ENCODE data around the gene TNFRSF13B. TPM values are rescaled to one million over a fixed set of nuclear protein-coding genes. Genes with fewer than 3 reads are reported as not detected.

TNFRSF13B gene
- total RNA-seq, 1 experiment from 2014 or later, result 0.28 TPM

DNA sequence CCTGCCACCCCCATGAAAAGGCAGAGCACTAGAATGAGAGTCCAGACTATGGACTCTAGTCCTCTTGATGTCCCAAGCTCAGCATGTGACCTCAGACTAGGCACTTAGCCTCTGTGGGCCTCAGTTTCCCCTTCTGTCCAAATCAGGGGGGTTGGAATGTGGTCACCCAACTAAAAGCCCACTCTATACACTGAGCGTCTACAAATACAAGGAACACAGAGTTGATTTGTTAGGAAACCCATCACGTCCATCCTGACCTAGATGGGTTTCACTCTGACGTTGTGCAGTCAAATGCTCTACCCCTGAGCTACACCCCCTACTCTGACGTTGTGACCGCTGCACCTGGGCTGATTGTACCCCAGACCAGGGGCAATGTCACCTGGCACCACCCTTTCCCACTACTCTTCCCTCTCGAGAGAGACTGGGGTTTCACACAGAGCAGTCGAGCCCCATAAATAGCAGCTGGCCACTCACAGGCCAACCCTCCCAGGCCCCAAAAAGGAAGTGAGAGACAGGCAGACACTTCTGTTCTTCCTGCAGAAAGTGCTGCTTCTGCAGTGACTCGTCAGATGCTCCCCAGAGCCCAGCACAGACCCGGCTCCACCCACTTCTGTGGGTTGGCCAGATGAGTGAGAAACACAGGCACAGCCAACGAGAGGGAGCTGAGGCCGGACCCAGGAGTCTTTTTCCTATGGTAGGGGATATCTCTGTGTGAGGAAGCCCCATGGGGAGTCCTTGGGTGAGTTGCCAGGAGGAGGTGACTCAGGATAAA, 16.1 kb upstream of the TNFRSF13B start:
- Histone ChIP-seq H2BK5ac (ENCODE audit: insufficient read length, low read length) (no peak overlapping the region), H4K20me1 (ENCODE audit: control insufficient read depth, insufficient read depth, insufficient read length) (no peaks in the 10 kb centered on the region), H3K9ac (ENCODE audit: extremely low read depth, insufficient read length, low read length) (no peak overlapping the region), H3K4ac (ENCODE audit: low read depth, low read length) (no peak overlapping the region), H2BK120ac (ENCODE audit: low read depth, low read length, poor library complexity, severe bottlenecking) (no peak overlapping the region), H3K9me3 (ENCODE audit: control insufficient read depth, low read depth, low read length) (no peaks in the 10 kb centered on the region), H3K56ac (ENCODE audit: insufficient read length, low read depth, low read length) (no peak overlapping the region), H3K79me2 (ENCODE audit: insufficient read depth, low read length) (no peaks in the 10 kb centered on the region), H2BK15ac (ENCODE audit: low read depth, low read length) (no peak overlapping the region), H3K27ac (ENCODE audit: insufficient read length, low read depth, low read length) (no peak overlapping the region), H3K14ac (ENCODE audit: insufficient read depth, low read length) (no peak overlapping the region), H3T11ph (ENCODE audit: low read length) (no peak overlapping the region), H4K8ac (replicated peaks; ENCODE audit: insufficient read length, low read depth, low read length) (no peak overlapping the region), H3K27me3 (ENCODE audit: insufficient read depth, low read length) (no peaks in the 10 kb centered on the region), H4K91ac (ENCODE audit: insufficient read length, low read depth, low read length) (no peak overlapping the region), H3K23me2 (ENCODE audit: insufficient read length, low read depth, low read length, poor library complexity, severe bottlenecking) (no peaks in the 10 kb centered on the region), H2BK20ac (ENCODE audit: low read depth, low read length, poor library complexity, severe bottlenecking) (no peak overlapping the region), H3K23ac (ENCODE audit: insufficient read length, low read depth, low read length) (no peak overlapping the region), H2BK12ac (ENCODE audit: insufficient read length, low read depth, low read length) (no peak overlapping the region), H3K18ac (ENCODE audit: insufficient read length, low read depth, low read length) (no peak overlapping the region), H2AK5ac (ENCODE audit: insufficient read length, low read length) (no peak overlapping the region), H2AFZ (ENCODE audit: low read length) (no peak overlapping the region), H3K4me2 (ENCODE audit: insufficient read depth, insufficient read length, low read length) (no peak overlapping the region), H3K4me1 (ENCODE audit: insufficient read depth, low read length) (no peaks in the 10 kb centered on the region), H3K79me1 (ENCODE audit: insufficient read depth, low read depth, low read length, poor library complexity, severe bottlenecking) (no peaks in the 10 kb centered on the region), H4K5ac (ENCODE audit: insufficient read length, low read depth, low read length) (no peak overlapping the region)
- WGBS (ENCODE audit: extremely low coverage, insufficient read length, low lambda C conversion rate), result no CpG with 5 or more reads among the region's 11 CpGs
- no peaks in the 10 kb centered on the region for H3K9me3 Mint-ChIP-seq
- TF ChIP-seq CTCF (conservative IDR thresholded peaks at IDR 0.05), result no peak
- H3K36me3 Mint-ChIP-seq (ENCODE audit: insufficient read depth in 1 of 3, low read depth in 3 of 3), result no peaks in the 10 kb centered on the region; a peak in 1 of 7 replicates
- H3K4me3 Mint-ChIP-seq, result no peak overlapping the region
- H3K27me3 Mint-ChIP-seq (ENCODE audit: low read depth), result no peaks in the 10 kb centered on the region
- peak; percentile 76 for DNase-seq
- H3K27ac Mint-ChIP-seq, result no peak overlapping the region
- H3K4me1 Mint-ChIP-seq, result peaks cover 4 to 7% of the 10 kb centered on the region in 2 experiments

Data from H9 (cell line).